22Rv1 (cell line): Measurements from ENCODE around the gene RNGTT.
"Not testable (repeated sequence)": the region's sequence is repeated elsewhere in the genome, so short reads cannot be mapped to it uniquely, and the experiment has no call there.

Source experiments
- ZFX ChIP-seq: fragments of 450-650 bp; IDR thresholded peaks from 2 replicates; pipeline ENCODE4 v1.6.1; 2017; ENCODE audit warnings: antibody characterized with exemption, borderline replicate concordance
- TF ChIP-seq, protein P1 (sequence below): fragments of 450-650 bp; IDR thresholded peaks from 2 replicates; pipeline ENCODE4 v1.5.1; 2017; ENCODE audit warnings: mild to moderate bottlenecking

DNA sequence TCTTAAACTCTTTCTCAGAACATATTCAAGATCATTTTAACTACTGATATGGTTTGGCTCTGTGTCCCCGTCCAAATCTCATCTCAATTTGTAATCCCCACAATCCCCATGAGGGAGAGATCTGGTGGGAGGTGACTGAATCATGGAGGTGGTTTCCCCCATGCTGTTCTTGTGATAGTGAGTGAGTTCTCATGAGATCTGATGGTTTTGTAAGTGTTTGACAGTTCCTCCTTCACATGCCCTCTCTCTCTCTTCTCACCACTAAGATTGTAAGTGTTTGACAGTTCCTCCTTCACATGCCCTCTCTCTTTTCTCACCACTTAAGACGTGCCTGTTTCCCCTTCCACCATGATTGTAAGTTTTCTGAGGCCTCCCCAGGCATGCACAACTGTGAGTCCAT lies 56.3 kb downstream of the RNGTT start:
- TF ChIP-seq, protein P1, sequence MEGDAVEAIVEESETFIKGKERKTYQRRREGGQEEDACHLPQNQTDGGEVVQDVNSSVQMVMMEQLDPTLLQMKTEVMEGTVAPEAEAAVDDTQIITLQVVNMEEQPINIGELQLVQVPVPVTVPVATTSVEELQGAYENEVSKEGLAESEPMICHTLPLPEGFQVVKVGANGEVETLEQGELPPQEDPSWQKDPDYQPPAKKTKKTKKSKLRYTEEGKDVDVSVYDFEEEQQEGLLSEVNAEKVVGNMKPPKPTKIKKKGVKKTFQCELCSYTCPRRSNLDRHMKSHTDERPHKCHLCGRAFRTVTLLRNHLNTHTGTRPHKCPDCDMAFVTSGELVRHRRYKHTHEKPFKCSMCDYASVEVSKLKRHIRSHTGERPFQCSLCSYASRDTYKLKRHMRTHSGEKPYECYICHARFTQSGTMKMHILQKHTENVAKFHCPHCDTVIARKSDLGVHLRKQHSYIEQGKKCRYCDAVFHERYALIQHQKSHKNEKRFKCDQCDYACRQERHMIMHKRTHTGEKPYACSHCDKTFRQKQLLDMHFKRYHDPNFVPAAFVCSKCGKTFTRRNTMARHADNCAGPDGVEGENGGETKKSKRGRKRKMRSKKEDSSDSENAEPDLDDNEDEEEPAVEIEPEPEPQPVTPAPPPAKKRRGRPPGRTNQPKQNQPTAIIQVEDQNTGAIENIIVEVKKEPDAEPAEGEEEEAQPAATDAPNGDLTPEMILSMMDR = not testable (repeated sequence)
- not testable (repeated sequence) for TF ChIP-seq ZFX
